ENCODE results near the gene MICAL2.

DNA sequence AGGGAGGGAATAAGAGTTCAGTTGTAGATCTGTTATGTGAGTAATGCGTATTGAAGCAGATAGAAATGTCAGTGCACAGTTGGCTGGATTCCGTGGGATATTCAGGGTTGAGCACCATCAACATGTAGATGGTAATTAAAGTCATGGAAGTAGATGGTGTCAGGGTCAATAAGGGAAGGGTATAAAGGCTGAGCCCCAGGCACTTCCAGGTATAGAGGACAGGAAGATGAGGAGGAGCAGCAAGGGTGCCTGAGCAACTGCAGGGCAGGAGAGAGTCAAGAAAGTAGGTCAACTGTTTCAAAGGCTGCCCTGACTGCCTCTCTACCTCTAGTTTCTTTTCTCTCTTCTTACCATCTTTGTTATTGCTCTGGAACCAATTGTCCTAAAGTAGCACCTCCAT is 85.9 kb downstream of the MICAL2 start:
- TF ChIP-seq, protein P1, sequence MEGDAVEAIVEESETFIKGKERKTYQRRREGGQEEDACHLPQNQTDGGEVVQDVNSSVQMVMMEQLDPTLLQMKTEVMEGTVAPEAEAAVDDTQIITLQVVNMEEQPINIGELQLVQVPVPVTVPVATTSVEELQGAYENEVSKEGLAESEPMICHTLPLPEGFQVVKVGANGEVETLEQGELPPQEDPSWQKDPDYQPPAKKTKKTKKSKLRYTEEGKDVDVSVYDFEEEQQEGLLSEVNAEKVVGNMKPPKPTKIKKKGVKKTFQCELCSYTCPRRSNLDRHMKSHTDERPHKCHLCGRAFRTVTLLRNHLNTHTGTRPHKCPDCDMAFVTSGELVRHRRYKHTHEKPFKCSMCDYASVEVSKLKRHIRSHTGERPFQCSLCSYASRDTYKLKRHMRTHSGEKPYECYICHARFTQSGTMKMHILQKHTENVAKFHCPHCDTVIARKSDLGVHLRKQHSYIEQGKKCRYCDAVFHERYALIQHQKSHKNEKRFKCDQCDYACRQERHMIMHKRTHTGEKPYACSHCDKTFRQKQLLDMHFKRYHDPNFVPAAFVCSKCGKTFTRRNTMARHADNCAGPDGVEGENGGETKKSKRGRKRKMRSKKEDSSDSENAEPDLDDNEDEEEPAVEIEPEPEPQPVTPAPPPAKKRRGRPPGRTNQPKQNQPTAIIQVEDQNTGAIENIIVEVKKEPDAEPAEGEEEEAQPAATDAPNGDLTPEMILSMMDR (IDR thresholded peaks at IDR 0.05), result no peak
- TF ChIP-seq EZH2 (IDR thresholded peaks at IDR 0.05; ENCODE audit: borderline replicate concordance, insufficient read depth, low read depth, low read length, poor library complexity, severe bottlenecking), result no peak

Measured in B cell (primary cell).